ENCODE results near the gene NF1. TPM values are rescaled to one million over a fixed set of nuclear protein-coding genes. Genes with fewer than 3 reads are reported as not detected.

NF1 gene
- total and polyA plus RNA-seq, 7 donors: 4.8 to 83.8 (median 40.7) TPM

DNA sequence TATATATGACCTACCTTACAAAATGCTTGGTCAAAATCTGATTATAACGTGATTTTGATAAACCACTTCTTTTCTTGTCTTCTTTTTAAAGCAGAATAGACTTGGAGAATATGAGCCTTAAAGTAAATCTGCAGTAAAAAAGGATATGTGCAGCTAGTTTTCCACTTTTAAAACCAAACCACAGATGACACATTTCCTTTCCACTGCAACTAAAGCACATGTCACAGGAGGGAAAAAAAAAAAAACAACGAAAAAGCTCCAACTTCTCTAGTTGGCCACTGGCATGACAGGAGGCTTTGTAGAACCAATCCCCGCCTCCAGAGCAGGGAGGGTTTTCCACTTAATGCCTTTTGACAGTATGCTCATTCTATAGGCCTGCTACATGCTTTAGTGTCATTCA lies 226.7 kb downstream of the NF1 start, which contains the start of gene EVI2A:
Gene EVI2A (minus strand): TSS at position 142 of the 400 bp plus-strand sequence. CDS start 2,609 bp downstream, outside the sequence.
- DNase-seq: no peak
- Histone ChIP-seq H3K27me3 (no peaks in the 10 kb centered on the region), H3K27ac (peak within 1 kb of the TSS in 2 of 4 donors; percentile 16 to 39), H3K9me3 (no peaks in the 10 kb centered on the region), H3K4me3 (peak within 1 kb of the TSS in 2 of 4 donors; percentile 18 to 30), H3K4me1 (peaks cover 0 to 10% (median 0%) of the 10 kb centered on the region in 4 donors), H3K36me3 (peaks cover 0 to 12% (median 10%) of the 10 kb centered on the region in 4 donors)
- WGBS, 2 donors: 31 to 82% methylated on average over 3 of the region's 3 CpGs
- TF ChIP-seq, protein P1, sequence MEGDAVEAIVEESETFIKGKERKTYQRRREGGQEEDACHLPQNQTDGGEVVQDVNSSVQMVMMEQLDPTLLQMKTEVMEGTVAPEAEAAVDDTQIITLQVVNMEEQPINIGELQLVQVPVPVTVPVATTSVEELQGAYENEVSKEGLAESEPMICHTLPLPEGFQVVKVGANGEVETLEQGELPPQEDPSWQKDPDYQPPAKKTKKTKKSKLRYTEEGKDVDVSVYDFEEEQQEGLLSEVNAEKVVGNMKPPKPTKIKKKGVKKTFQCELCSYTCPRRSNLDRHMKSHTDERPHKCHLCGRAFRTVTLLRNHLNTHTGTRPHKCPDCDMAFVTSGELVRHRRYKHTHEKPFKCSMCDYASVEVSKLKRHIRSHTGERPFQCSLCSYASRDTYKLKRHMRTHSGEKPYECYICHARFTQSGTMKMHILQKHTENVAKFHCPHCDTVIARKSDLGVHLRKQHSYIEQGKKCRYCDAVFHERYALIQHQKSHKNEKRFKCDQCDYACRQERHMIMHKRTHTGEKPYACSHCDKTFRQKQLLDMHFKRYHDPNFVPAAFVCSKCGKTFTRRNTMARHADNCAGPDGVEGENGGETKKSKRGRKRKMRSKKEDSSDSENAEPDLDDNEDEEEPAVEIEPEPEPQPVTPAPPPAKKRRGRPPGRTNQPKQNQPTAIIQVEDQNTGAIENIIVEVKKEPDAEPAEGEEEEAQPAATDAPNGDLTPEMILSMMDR (IDR thresholded peaks at IDR 0.05): no peak
- TF ChIP-seq POLR2AphosphoS5 (IDR thresholded peaks at IDR 0.05): peak in 3 of 4 donors; percentile 14 to 26 (median 20)
- intact Hi-C loops (cut with DNase I): no loop called here

DNA sequence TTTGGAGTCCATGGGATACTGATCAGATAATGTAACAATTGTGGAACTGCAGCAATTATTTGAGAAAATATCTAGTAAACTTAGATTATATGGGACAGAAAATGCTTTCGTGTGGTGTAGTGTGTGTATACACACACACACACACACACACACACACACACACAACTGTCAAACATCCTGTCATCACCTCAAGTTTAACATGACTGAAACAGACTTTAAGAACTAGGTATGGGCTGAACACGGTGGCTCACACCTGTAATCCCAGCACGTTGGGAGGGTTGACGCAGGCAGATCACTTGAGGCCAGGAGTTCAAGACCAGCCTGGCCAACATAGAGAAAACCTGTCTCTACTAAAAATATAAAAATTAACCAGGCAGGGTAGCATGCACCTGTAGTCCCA lies 227.2 kb downstream of the NF1 start:
- peaks cover 0 to 14% (median 11%) of the 10 kb centered on the region in 4 donors for H3K36me3 ChIP-seq
- no peak overlapping the region for H3K4me3 ChIP-seq
- no peak for TF ChIP-seq POLR2A (IDR thresholded peaks at IDR 0.05)
- no peak for TF ChIP-seq POLR2AphosphoS5 (IDR thresholded peaks at IDR 0.05)
- TF ChIP-seq EP300 (IDR thresholded peaks at IDR 0.05): no peak
- TF ChIP-seq, protein P1 (IDR thresholded peaks at IDR 0.05): no peak
- no peaks in the 10 kb centered on the region for H3K27me3 ChIP-seq
- WGBS, 2 donors: 79 to 93% methylated on average over 4 of the region's 4 CpGs
- DNase-seq: no peak
- H3K4me1 ChIP-seq: peaks cover 0 to 10% (median 0%) of the 10 kb centered on the region in 4 donors
- intact Hi-C loops (cut with DNase I): no loop called here
- H3K27ac ChIP-seq: no peak overlapping the region
- H3K9me3 ChIP-seq: no peaks in the 10 kb centered on the region

DNA sequence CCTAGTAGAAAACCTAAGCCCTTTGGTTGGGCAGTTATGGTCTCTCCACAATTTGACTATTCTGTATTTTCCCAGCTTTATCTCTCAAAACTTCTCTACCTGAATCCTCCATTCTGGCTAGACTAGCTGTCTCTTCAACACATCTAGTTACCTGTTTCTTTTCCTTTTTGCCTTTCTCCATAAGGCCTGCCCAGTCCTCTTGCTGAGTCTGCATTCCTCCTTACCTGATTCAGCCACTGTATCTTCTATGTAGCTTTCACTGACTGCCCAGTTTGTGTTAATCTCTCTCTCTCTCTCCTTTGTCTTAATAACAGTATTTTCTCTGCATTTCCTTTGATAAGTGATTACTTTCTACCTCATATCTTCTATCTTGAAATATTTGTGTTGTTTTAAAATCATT lies 228.8 kb downstream of the NF1 start:
- intact Hi-C loops (cut with DNase I): no loop called here
- Histone ChIP-seq H3K4me3 (no peak overlapping the region), H3K4me1 (no peaks in the 10 kb centered on the region), H3K27ac (no peak overlapping the region), H3K27me3 (no peaks in the 10 kb centered on the region), H3K9me3 (no peaks in the 10 kb centered on the region), H3K36me3 (peaks cover 0 to 27% (median 13%) of the 10 kb centered on the region in 4 donors)
- DNase-seq: no peak
- TF ChIP-seq, protein P1 (IDR thresholded peaks at IDR 0.05): no peak
- TF ChIP-seq POLR2A (IDR thresholded peaks at IDR 0.05): no peak
- no peak for TF ChIP-seq POLR2AphosphoS5 (IDR thresholded peaks at IDR 0.05)
- no peak for TF ChIP-seq EP300 (IDR thresholded peaks at IDR 0.05)

DNA sequence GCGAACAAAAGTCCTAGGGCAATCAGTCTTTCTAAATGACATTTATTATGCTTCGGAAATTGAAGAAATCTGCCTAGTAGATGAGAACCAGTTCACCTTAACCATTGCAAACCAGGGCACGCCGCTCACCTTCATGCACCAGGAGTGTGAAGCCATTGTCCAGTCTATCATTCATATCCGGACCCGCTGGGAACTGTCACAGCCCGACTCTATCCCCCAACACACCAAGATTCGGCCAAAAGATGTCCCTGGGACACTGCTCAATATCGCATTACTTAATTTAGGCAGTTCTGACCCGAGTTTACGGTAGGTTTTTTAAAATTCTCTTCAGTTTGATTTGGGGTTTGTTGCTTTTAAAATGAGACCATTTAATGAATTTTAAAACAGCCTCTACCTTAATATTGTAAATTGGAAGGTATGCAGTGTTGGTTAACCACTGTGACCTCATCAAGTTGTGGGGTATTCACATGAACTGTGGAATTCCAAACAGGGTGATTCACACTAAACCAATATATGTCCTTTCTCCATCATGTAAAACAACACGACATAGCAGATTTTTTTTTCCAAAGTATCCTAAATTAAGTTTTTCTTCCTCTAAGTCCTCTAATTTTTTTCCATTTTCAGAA lies 232.9 kb downstream of the NF1 start:
- no peak overlapping the region for H3K27ac ChIP-seq
- no peaks in the 10 kb centered on the region for H3K27me3 ChIP-seq
- H3K9me3 ChIP-seq: no peaks in the 10 kb centered on the region
- 96 to 97% methylated on average over 12 of the region's 12 CpGs for WGBS, 2 donors
- H3K4me1 ChIP-seq: no peaks in the 10 kb centered on the region
- DNase-seq: no peak
- no peak overlapping the region for H3K4me3 ChIP-seq
- TF ChIP-seq POLR2AphosphoS5 (IDR thresholded peaks at IDR 0.05) (no peak), POLR2A (IDR thresholded peaks at IDR 0.05) (no peak), EP300 (IDR thresholded peaks at IDR 0.05) (no peak)
- TF ChIP-seq, protein P1 (IDR thresholded peaks at IDR 0.05): no peak
- H3K36me3 ChIP-seq: peaks cover 0 to 41% (median 14%) of the 10 kb centered on the region in 4 donors
- intact Hi-C loops (cut with DNase I): no loop called here

DNA sequence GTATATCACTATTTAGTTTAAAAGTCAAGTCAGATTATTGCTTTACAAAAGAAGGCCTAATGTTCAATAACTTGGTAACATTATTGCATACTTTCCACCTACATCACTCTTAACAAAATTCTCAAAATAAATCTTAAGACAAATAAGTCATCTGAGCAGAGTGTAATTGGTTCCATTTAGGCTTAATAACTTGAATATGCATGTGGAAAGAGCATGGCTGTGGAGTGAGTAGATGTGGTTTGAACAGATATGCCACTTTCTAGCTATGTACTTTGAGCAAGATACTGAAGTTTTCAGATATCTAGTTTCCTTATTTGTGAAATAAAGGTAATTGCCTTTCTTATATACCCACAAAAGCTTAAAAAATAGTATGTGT lies 233.4 kb downstream of the NF1 start:
- no peaks in the 10 kb centered on the region for H3K9me3 ChIP-seq
- H3K4me1 ChIP-seq: no peaks in the 10 kb centered on the region
- H3K27me3 ChIP-seq: no peaks in the 10 kb centered on the region
- no peak for TF ChIP-seq POLR2A (IDR thresholded peaks at IDR 0.05)
- TF ChIP-seq, protein P1 (IDR thresholded peaks at IDR 0.05): no peak
- TF ChIP-seq EP300 (IDR thresholded peaks at IDR 0.05): no peak
- TF ChIP-seq POLR2AphosphoS5 (IDR thresholded peaks at IDR 0.05): no peak
- no peak for DNase-seq
- H3K27ac ChIP-seq: no peak overlapping the region
- intact Hi-C loops (cut with DNase I): no loop called here
- no peak overlapping the region for H3K4me3 ChIP-seq
- H3K36me3 ChIP-seq: peaks cover 0 to 41% (median 14%) of the 10 kb centered on the region in 4 donors

Measured in sigmoid colon (tissue), 7 donors.